HepG2 (cell line): ENCODE measurements around the gene SERPINB6. TPM values are rescaled to one million over a fixed set of nuclear protein-coding genes. Genes with fewer than 3 reads are reported as not detected.

Experiments
- ATAC-seq: fragments of 200-7000 bp; cut with Tn5 transposase; 3 replicates; pipeline ENCODE4 v1.9.1; 2020; ENCODE audit warnings: mild to moderate bottlenecking, moderate library complexity
- BruUV-seq: library from RNA; stranded (reverse); fragments of 400-500 nt; replicated peaks from 2 replicates; lab custom pipeline; 2021; lab: Mats Ljungman, UMichigan
- CTCF ChIA-PET: fragments of 300-600 bp; formaldehyde crosslinking; extraction: SDS; loops from one replicate; lab custom pipeline; 2021; ENCODE audit warnings: low total read pairs, inconsistent platforms, low intra/inter-chr PET ratio; lab: Yijun Ruan, JAX
- POLR2A ChIA-PET: fragments of 350-600 bp; sonication (Branson Sonifier 250); formaldehyde crosslinking; loops from one replicate; lab custom pipeline; 2020; ENCODE audit warnings: antibody characterized with exemption, inconsistent platforms; lab: Yijun Ruan, JAX
- DNase-seq: peaks from one replicate; pipeline ENCODE4 v3.0.0-alpha.2; 2015; ENCODE audit warnings: low spot score
- FAIRE-seq: peaks from 3 replicates; lab custom pipeline; 2011; peaks lifted over from hg19 to GRCh38; lab: Jason Lieb, UNC
- H2AFZ ChIP-seq: one replicate; pipeline ENCODE4 v1.6.1; 2011; ENCODE audit warnings: low read length, inconsistent platforms
- H3K27ac ChIP-seq: fragments of 300-600 bp; 3 replicates; pipeline ENCODE4 v1.8.0; 2011; ENCODE audit warnings: mixed run types, mild to moderate bottlenecking, mixed read lengths, low read length, inconsistent platforms; ENCODE audit not compliant: insufficient read depth; ENCODE audit errors: extremely low read length
- H3K27me3 ChIP-seq, 2 experiments: fragments of 200-600 bp in 1 of 2; 2 replicates in 1 of 2; 3 replicates in 1 of 2; pipeline versions ENCODE4 v1.6.0 to v1.8.0; 2011; ENCODE audit warnings: low read length in 2 of 2, mild to moderate bottlenecking in 2 of 2, moderate library complexity in 2 of 2, inconsistent platforms in 1 of 2; ENCODE audit not compliant: insufficient read depth in 2 of 2, control insufficient read depth in 1 of 2
- H3K36me3 ChIP-seq, 2 experiments: fragments of 200-600 bp in 1 of 2; replicated peaks in 1 of 2; 2 replicates in 1 of 2; 3 replicates in 1 of 2; pipeline versions ENCODE4 v1.5.1 to v1.8.0; 2011; ENCODE audit warnings: low read length in 2 of 2, inconsistent platforms in 1 of 2; ENCODE audit not compliant: insufficient read depth in 2 of 2, control insufficient read depth in 1 of 2
- H3K4me1 ChIP-seq: 2 replicates; pipeline ENCODE4 v1.5.1; 2012; ENCODE audit warnings: low read length, inconsistent platforms; ENCODE audit not compliant: insufficient read depth
- H3K4me2 ChIP-seq: 2 replicates; pipeline ENCODE4 v1.6.0; 2011; ENCODE audit warnings: low read depth, low read length, inconsistent platforms
- H3K4me3 ChIP-seq, 3 experiments: fragments of 200-600 bp in 1 of 3; sonication (generic), shearing (Covaris generic) in 1 of 3; replicated peaks in 1 of 3; 2 replicates each; pipeline ENCODE4 v1.5.1; 2011 to 2016; ENCODE audit warnings: low read length in 3 of 3, inconsistent platforms in 2 of 3, low read depth in 2 of 3, mild to moderate bottlenecking in 2 of 3, control low read depth in 1 of 3, mixed read lengths in 1 of 3; ENCODE audit not compliant: insufficient read depth in 1 of 3
- H3K79me2 ChIP-seq: one replicate; pipeline ENCODE4 v1.6.1; 2011; ENCODE audit warnings: low read length, inconsistent platforms; ENCODE audit not compliant: insufficient read depth
- H3K9ac ChIP-seq: 2 replicates; pipeline ENCODE4 v1.6.0; 2011; ENCODE audit warnings: mild to moderate bottlenecking, low read depth, low read length, inconsistent platforms; ENCODE audit not compliant: insufficient read depth
- H3K9me3 ChIP-seq: 2 replicates; pipeline ENCODE4 v1.5.1; 2012; ENCODE audit warnings: mild to moderate bottlenecking, low read length
- H4K20me1 ChIP-seq: 2 replicates; pipeline ENCODE4 v1.6.0; 2011; ENCODE audit warnings: inconsistent platforms, mild to moderate bottlenecking, low read length, moderate library complexity; ENCODE audit not compliant: insufficient read depth
- ATF3 ChIP-seq: sonication (generic); formaldehyde crosslinking; IDR thresholded peaks from 2 replicates; pipeline ENCODE4 v1.4.0; 2020; ENCODE audit warnings: missing genetic modification reagents
- BCL3 ChIP-seq: sonication (generic); formaldehyde crosslinking; IDR thresholded peaks from 2 replicates; pipeline ENCODE4 v1.5.1; 2020; ENCODE audit warnings: mild to moderate bottlenecking, missing genetic modification reagents, moderate library complexity
- LBX2 ChIP-seq: sonication (generic); formaldehyde crosslinking; IDR thresholded peaks from 2 replicates; pipeline ENCODE4 v1.5.0; 2020; ENCODE audit warnings: missing genetic modification reagents, mild to moderate bottlenecking, borderline replicate concordance
- MEIS1 ChIP-seq: sonication (generic); formaldehyde crosslinking; IDR thresholded peaks from 2 replicates; pipeline ENCODE4 v1.9.0; 2021; ENCODE audit warnings: mild to moderate bottlenecking, missing genetic modification reagents, moderate library complexity, borderline replicate concordance
- NFATC3 ChIP-seq: sonication (generic); formaldehyde crosslinking; IDR thresholded peaks from 2 replicates; pipeline ENCODE4 v1.5.1; 2020; ENCODE audit warnings: mild to moderate bottlenecking, missing genetic modification reagents
- TBL1XR1 ChIP-seq: fragments of 150-350 bp; IDR thresholded peaks from 2 replicates; pipeline ENCODE4 v1.6.1; 2014; ENCODE audit warnings: borderline replicate concordance, low read length; ENCODE audit not compliant: partially characterized antibody
- TEAD3 ChIP-seq: optimal IDR thresholded peaks from 2 replicates; pipeline ENCODE3; 2016; ENCODE audit warnings: borderline replicate concordance
- ZC3H4 ChIP-seq: sonication (generic); formaldehyde crosslinking; IDR thresholded peaks from 2 replicates; pipeline ENCODE4 v1.4.0; 2020; ENCODE audit warnings: missing genetic modification reagents, borderline replicate concordance
- ZGPAT ChIP-seq: IDR thresholded peaks from 2 replicates; pipeline ENCODE4 v1.6.1; 2016; ENCODE audit warnings: mild to moderate bottlenecking
- ZNF282 ChIP-seq: fragments of 450-650 bp; IDR thresholded peaks from 2 replicates; pipeline ENCODE4 v1.6.1; 2018; ENCODE audit not compliant: partially characterized antibody
- WGBS: methylation state at CpG from one replicate; pipeline ENCODE4 v1.1.6; 2017; ENCODE audit warnings: low lambda C conversion rate; 5-methylcytosine and 5-hydroxymethylcytosine counted together
- in situ Hi-C: cut with HindIII; loops from 2 replicates; pipeline ENCODE4 v1.10.0; 2017; ENCODE audit warnings: low pct_unique_long_range_greater_than_20kb; ENCODE audit not compliant: extremely low pct_ligation_motif_present
- intact Hi-C: fragments of 100-400 bp; cut with micrococcal nuclease; formaldehyde crosslinking; loops from one replicate; pipeline ENCODE4 v1.10.0; 2022; ENCODE audit not compliant: unreplicated experiment
- polyA plus RNA-seq, 8 experiments: library from polyadenylated mRNA; depleted of rRNA in 3 of 8; stranded (reverse) in 7 of 8; unstranded in 1 of 8; fragments of >200 nt; fragmentation: Illumina TruSeq in 4 of 8; extraction: Trizol in 4 of 8; gene quantifications; 2 replicates each; pipeline versions ENCODE4 v1.2.1 to v1.2.3, GENCODE V29; 2011 to 2016; ENCODE audit warnings: low read depth in 4 of 8, missing spikeins in 1 of 8, mixed read lengths in 1 of 8; ENCODE audit not compliant: insufficient read depth in 1 of 8
- total RNA-seq, 5 experiments: library from RNA; depleted of rRNA; stranded (reverse); fragments of >200 nt; fragmentation: Illumina TruSeq; extraction: Trizol; gene quantifications; 2 replicates each; pipeline ENCODE4 v1.2.3, GENCODE V29; 2016; ENCODE audit warnings: low read depth in 1 of 5

Gene SERPINB6
- total and polyA plus RNA-seq, 2 of the 13 experiments (the other 11 are each of a cell fraction or from before 2014, with no cell fraction given) = 38.2 to 61.3 TPM

GRCh38 chr6:2977290-2977689 lies 5.9 kb upstream of the SERPINB6 start:
- DNase-seq = no peak
- TF ChIP-seq NFATC3 (CRISPR knock-in tag) (no peak), ZNF282 (no peak), TBL1XR1 (no peak), BCL3 (CRISPR knock-in tag) (no peak), MEIS1 (CRISPR knock-in tag) (no peak), ATF3 (CRISPR knock-in tag) (no peak), ZGPAT (no peak), TEAD3 (CRISPR knock-in tag) (no peak), ZC3H4 (CRISPR knock-in tag) (no peak), LBX2 (no peak)
- Histone ChIP-seq H3K36me3 (no peaks in the 10 kb centered on the region), H3K9me3 (no peaks in the 10 kb centered on the region), H2AFZ (no peak overlapping the region), H3K79me2 (no peaks in the 10 kb centered on the region), H3K4me2 (no peak overlapping the region), H3K27ac (no peak overlapping the region), H4K20me1 (no peaks in the 10 kb centered on the region), H3K4me3 (no peak overlapping the region), H3K27me3 (peaks cover 2 to 11% of the 10 kb centered on the region in 2 experiments; a peak in 1 of 5 replicates), H3K4me1 (peaks cover 68% of the 10 kb centered on the region), H3K9ac (no peak overlapping the region)
- ChIA-PET CTCF (no interaction called here), POLR2A (interaction anchor here (0.9 to 1.9 kb wide), 4 partner anchors 9 to 25 kb away, joined by 3 to 22 read pairs (median 3); no protein-coding TSS in a partner anchor)
- no peak for FAIRE-seq
- no TSS peak for BruUV-seq
- 55% methylated on average over 5 of the region's 5 CpGs for WGBS
- intact Hi-C loops (no loop called here), in situ Hi-C loops (no loop called here)
- ATAC-seq = no peak
